ENCODE measurements around the gene UMAD1.

- TF ChIP-seq CTCF (IDR thresholded peaks at IDR 0.05) = no peak
- no peak for TF ChIP-seq POLR2A (IDR thresholded peaks at IDR 0.05)
These were observed 48.4 kb downstream of the UMAD1 start for GRCh38 chr7:7688956-7689355.
